ENCODE measurements around the gene ERBB4. TPM values are rescaled to one million over a fixed set of nuclear protein-coding genes. Genes with fewer than 3 reads are reported as not detected.

The ERBB4 gene
- total RNA-seq, 1 donor from 2014 or later = not detected

- Mint-ChIP-seq H3K27me3 (ENCODE audit: insufficient read depth) (no peaks in the 10 kb centered on the region), H3K36me3 (ENCODE audit: low read depth) (no peaks in the 10 kb centered on the region), H3K4me3 (no peak overlapping the region), H3K27ac (no peak overlapping the region), H3K9me3 (peaks cover 9% of the 10 kb centered on the region), H3K4me1 (ENCODE audit: low read depth) (peaks cover 5% of the 10 kb centered on the region)
- DNase-seq (ENCODE audit: low spot score) = no peak
- intact Hi-C loops (cut with micrococcal nuclease) = no loop called here
Measured at GRCh38 chr2:211867845-211868451, 670.7 kb downstream of the ERBB4 start.

DNA sequence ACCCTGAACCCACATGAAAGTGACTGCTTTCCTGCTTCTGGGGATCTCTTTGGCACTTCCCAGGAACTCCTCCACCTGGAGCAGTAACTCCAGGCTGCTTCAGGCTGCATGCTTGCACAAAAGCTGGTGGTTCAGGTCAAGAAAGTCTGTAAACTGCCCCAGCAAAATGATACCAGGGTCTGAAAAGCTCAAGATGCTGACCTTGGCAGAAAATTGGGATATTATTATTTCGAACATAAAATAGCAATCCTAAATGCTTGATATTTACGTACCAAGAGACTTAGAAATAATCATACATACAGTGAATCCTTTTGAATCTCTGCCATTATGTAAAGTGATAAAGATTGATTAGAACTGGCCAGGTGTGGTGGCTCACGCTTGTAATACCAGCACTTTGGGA lies 674.3 kb downstream of the ERBB4 start:
- peaks cover 5% of the 10 kb centered on the region for H3K4me1 Mint-ChIP-seq (ENCODE audit: low read depth)
- no peak overlapping the region for H3K4me3 Mint-ChIP-seq
- H3K36me3 Mint-ChIP-seq (ENCODE audit: low read depth) = no peaks in the 10 kb centered on the region
- no peak for DNase-seq (ENCODE audit: low spot score)
- H3K27ac Mint-ChIP-seq = no peak overlapping the region
- peaks cover 11% of the 10 kb centered on the region for H3K9me3 Mint-ChIP-seq
- intact Hi-C loops (cut with micrococcal nuclease) = no loop called here
- no peaks in the 10 kb centered on the region for H3K27me3 Mint-ChIP-seq (ENCODE audit: insufficient read depth)

DNA sequence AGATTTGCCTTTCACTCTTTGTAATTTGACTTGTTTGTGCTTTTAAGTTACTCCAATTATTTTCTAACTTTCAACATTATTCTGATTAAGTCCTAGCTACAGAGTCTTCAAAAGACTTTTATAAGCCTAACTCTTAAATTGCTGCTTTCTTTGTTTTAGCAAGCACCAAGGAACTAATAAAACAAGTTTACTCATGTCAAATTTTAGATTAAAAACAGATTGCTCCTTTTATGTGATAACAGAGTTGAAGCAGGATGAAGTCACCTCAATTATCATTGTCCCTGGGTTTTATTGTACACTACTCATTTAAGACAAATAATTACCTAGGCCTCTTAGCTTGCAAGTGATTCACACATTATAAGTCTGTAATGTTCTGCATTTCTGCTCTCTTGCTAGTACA lies 678.4 kb downstream of the ERBB4 start:
- no peaks in the 10 kb centered on the region for H3K4me1 Mint-ChIP-seq (ENCODE audit: low read depth)
- H3K9me3 Mint-ChIP-seq = peaks cover 11% of the 10 kb centered on the region
- no peaks in the 10 kb centered on the region for H3K27me3 Mint-ChIP-seq (ENCODE audit: insufficient read depth)
- H3K4me3 Mint-ChIP-seq = no peak overlapping the region
- H3K36me3 Mint-ChIP-seq (ENCODE audit: low read depth) = no peaks in the 10 kb centered on the region
- no peak overlapping the region for H3K27ac Mint-ChIP-seq
- no peak for DNase-seq (ENCODE audit: low spot score)
- intact Hi-C loops (cut with micrococcal nuclease) = no loop called here

DNA sequence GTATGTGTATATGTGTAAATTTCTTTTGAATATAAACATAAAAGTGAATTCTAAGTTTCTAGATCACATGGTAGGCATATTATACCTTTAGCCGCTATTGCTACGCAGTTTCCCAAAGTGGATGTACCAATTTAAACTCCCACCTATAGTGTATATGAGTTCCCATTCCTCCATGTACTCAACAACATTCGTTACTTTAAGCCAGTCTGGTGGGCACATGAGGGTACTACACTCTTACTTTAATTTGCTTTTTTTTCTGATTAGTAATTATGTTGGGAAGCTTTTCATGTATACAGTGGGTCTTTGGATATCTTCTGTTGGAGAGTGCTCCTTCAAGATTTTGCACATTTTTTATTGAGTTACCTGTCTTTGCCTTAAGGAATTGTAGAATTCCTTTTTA lies 683.8 kb downstream of the ERBB4 start:
- no peak overlapping the region for H3K4me3 Mint-ChIP-seq
- H3K27me3 Mint-ChIP-seq (ENCODE audit: insufficient read depth) = no peaks in the 10 kb centered on the region
- no peak overlapping the region for H3K27ac Mint-ChIP-seq
- H3K36me3 Mint-ChIP-seq (ENCODE audit: low read depth) = no peaks in the 10 kb centered on the region
- intact Hi-C loops (cut with micrococcal nuclease) = no loop called here
- no peaks in the 10 kb centered on the region for H3K4me1 Mint-ChIP-seq (ENCODE audit: low read depth)
- H3K9me3 Mint-ChIP-seq = no peaks in the 10 kb centered on the region
- no peak for DNase-seq (ENCODE audit: low spot score)

DNA sequence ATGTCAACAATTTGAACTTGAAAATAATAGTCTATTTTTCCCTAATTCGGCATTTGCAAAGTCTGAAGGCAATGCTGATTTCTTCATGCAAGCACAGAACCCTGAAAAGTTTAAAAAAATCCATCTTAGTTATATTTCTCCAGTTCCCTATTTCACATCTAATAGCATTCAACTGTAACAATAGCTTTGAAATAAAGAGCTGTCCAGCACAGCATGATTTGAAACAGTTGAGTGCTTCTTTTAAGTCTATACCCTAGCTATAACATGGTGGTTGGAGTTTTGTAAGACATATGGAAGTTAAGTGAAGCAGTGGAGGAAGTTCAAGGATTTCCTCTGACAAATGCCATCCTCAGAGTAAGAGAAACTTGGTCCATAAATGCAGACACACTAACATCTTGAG lies 691.9 kb downstream of the ERBB4 start:
- no peaks in the 10 kb centered on the region for H3K27me3 Mint-ChIP-seq (ENCODE audit: insufficient read depth)
- H3K9me3 Mint-ChIP-seq = no peaks in the 10 kb centered on the region
- H3K4me3 Mint-ChIP-seq = no peak overlapping the region
- DNase-seq (ENCODE audit: low spot score) = no peak
- intact Hi-C loops (cut with micrococcal nuclease) = no loop called here
- no peaks in the 10 kb centered on the region for H3K36me3 Mint-ChIP-seq (ENCODE audit: low read depth)
- H3K4me1 Mint-ChIP-seq (ENCODE audit: low read depth) = no peaks in the 10 kb centered on the region
- H3K27ac Mint-ChIP-seq = no peak overlapping the region

- no peak overlapping the region for H3K4me3 Mint-ChIP-seq
- intact Hi-C loops (cut with micrococcal nuclease) = no loop called here
- no peaks in the 10 kb centered on the region for H3K4me1 Mint-ChIP-seq (ENCODE audit: low read depth)
- no peaks in the 10 kb centered on the region for H3K27me3 Mint-ChIP-seq (ENCODE audit: insufficient read depth)
- no peak overlapping the region for H3K27ac Mint-ChIP-seq
- no peaks in the 10 kb centered on the region for H3K9me3 Mint-ChIP-seq
- DNase-seq (ENCODE audit: low spot score) = no peak
- H3K36me3 Mint-ChIP-seq (ENCODE audit: low read depth) = no peaks in the 10 kb centered on the region
Measured at GRCh38 chr2:211846036-211846400, 692.6 kb downstream of the ERBB4 start.

- Mint-ChIP-seq H3K27me3 (ENCODE audit: insufficient read depth) (no peaks in the 10 kb centered on the region), H3K4me1 (ENCODE audit: low read depth) (no peaks in the 10 kb centered on the region), H3K9me3 (no peaks in the 10 kb centered on the region), H3K27ac (no peak overlapping the region), H3K36me3 (ENCODE audit: low read depth) (no peaks in the 10 kb centered on the region), H3K4me3 (no peak overlapping the region)
- intact Hi-C loops (cut with micrococcal nuclease) = no loop called here
- no peak for DNase-seq (ENCODE audit: low spot score)
Measured at GRCh38 chr2:211845338-211846035, 693.1 kb downstream of the ERBB4 start.

GRCh38 chr2:211837706-211838105 lies 700.9 kb downstream of the ERBB4 start:
- Mint-ChIP-seq H3K27me3 (ENCODE audit: insufficient read depth) (no peaks in the 10 kb centered on the region), H3K4me1 (ENCODE audit: low read depth) (no peaks in the 10 kb centered on the region), H3K4me3 (no peak overlapping the region), H3K36me3 (ENCODE audit: low read depth) (no peaks in the 10 kb centered on the region), H3K9me3 (no peaks in the 10 kb centered on the region), H3K27ac (no peak overlapping the region)
- intact Hi-C loops (cut with micrococcal nuclease) = no loop called here
- no peak for DNase-seq (ENCODE audit: low spot score)

GRCh38 chr2:211837206-211837605 lies 701.4 kb downstream of the ERBB4 start:
- no peaks in the 10 kb centered on the region for H3K27me3 Mint-ChIP-seq (ENCODE audit: insufficient read depth)
- no peak for DNase-seq (ENCODE audit: low spot score)
- intact Hi-C loops (cut with micrococcal nuclease) = no loop called here
- H3K9me3 Mint-ChIP-seq = no peaks in the 10 kb centered on the region
- H3K4me3 Mint-ChIP-seq = no peak overlapping the region
- no peaks in the 10 kb centered on the region for H3K36me3 Mint-ChIP-seq (ENCODE audit: low read depth)
- H3K4me1 Mint-ChIP-seq (ENCODE audit: low read depth) = no peaks in the 10 kb centered on the region
- H3K27ac Mint-ChIP-seq = no peak overlapping the region

- Mint-ChIP-seq H3K36me3 (ENCODE audit: low read depth) (no peaks in the 10 kb centered on the region), H3K27me3 (ENCODE audit: insufficient read depth) (no peaks in the 10 kb centered on the region), H3K4me1 (ENCODE audit: low read depth) (no peaks in the 10 kb centered on the region), H3K9me3 (no peaks in the 10 kb centered on the region), H3K4me3 (no peak overlapping the region), H3K27ac (no peak overlapping the region)
- intact Hi-C loops (cut with micrococcal nuclease) = no loop called here
- no peak for DNase-seq (ENCODE audit: low spot score)
Measured at GRCh38 chr2:211836409-211836808, 702.2 kb downstream of the ERBB4 start.

DNA sequence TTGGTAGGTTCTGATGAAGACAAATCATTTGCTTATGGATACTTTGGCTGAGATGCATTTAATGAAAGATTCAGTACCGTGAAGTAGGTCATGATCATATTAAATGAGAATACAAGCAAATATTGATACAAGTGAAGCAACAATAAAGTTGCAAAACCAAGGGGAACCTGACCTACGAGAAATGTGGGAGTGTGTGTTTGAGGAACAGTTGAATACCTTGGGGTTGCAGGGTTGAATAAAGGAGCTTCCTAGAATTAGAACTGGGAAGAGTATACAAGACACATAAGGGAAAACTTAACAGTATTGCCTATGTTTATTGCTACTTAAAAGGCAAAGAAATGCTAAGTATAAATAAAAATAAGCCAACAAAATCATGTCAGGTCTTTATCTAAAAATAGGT lies 702.9 kb downstream of the ERBB4 start:
- intact Hi-C loops (cut with micrococcal nuclease) = no loop called here
- Mint-ChIP-seq H3K9me3 (no peaks in the 10 kb centered on the region), H3K27me3 (ENCODE audit: insufficient read depth) (no peaks in the 10 kb centered on the region), H3K36me3 (ENCODE audit: low read depth) (no peaks in the 10 kb centered on the region), H3K27ac (no peak overlapping the region), H3K4me1 (ENCODE audit: low read depth) (no peaks in the 10 kb centered on the region), H3K4me3 (no peak overlapping the region)
- DNase-seq (ENCODE audit: low spot score) = no peak

GRCh38 chr2:211833582-211834279 lies 704.9 kb downstream of the ERBB4 start:
- intact Hi-C loops (cut with micrococcal nuclease) = no loop called here

GRCh38 chr2:211829725-211830124 lies 708.9 kb downstream of the ERBB4 start:
- no peak for DNase-seq (ENCODE audit: low spot score)
- no peaks in the 10 kb centered on the region for H3K27me3 Mint-ChIP-seq (ENCODE audit: insufficient read depth)

More at GRCh38 chr2:211833582-211834279, 704.9 kb downstream of the ERBB4 start:
- H3K27ac Mint-ChIP-seq = no peak overlapping the region
- no peak for DNase-seq (ENCODE audit: low spot score)
- H3K27me3 Mint-ChIP-seq (ENCODE audit: insufficient read depth) = no peaks in the 10 kb centered on the region
- no peak overlapping the region for H3K4me3 Mint-ChIP-seq
- H3K4me1 Mint-ChIP-seq (ENCODE audit: low read depth) = no peaks in the 10 kb centered on the region
- no peaks in the 10 kb centered on the region for H3K36me3 Mint-ChIP-seq (ENCODE audit: low read depth)
- H3K9me3 Mint-ChIP-seq = no peaks in the 10 kb centered on the region

More at GRCh38 chr2:211829725-211830124, 708.9 kb downstream of the ERBB4 start:
- intact Hi-C loops (cut with micrococcal nuclease) = no loop called here
- no peak overlapping the region for H3K4me3 Mint-ChIP-seq
- no peaks in the 10 kb centered on the region for H3K36me3 Mint-ChIP-seq (ENCODE audit: low read depth)
- no peaks in the 10 kb centered on the region for H3K9me3 Mint-ChIP-seq
- H3K27ac Mint-ChIP-seq = no peak overlapping the region
- no peaks in the 10 kb centered on the region for H3K4me1 Mint-ChIP-seq (ENCODE audit: low read depth)

All from activated T-helper 1 cell treated with anti-CD3 and anti-CD28 coated beads, Interleukin-12 subunit alpha, Interleukin-12 subunit beta, Interleukin-2, Interleukin-4 antibody, amounts not matched to agents 30 ng/mL and 10 ng/mL and 1 ng/mL, durations not matched to agents 14 hours and 24 hours and 36 hours (primary cell).